Spleen (tissue), 11 donors: ENCODE data around the gene MAB21L1. TPM values are rescaled to one million over a fixed set of nuclear protein-coding genes. Genes with fewer than 3 reads are reported as not detected.

ENCODE experiments used
- DNase-seq: peaks from one replicate; pipeline ENCODE4 v3.0.0-alpha.2; 2020
- H3K27ac ChIP-seq, 8 donors: fragments of 200-600 bp; sonication (generic) in 7 of 8; 1 replicate in 4 of 8; 2 replicates in 4 of 8; pipeline versions ENCODE4 v1.5.0 to v1.8.0; 2016 to 2021; ENCODE audit warnings: inconsistent platforms in 4 of 8, mild to moderate bottlenecking in 4 of 8, moderate library complexity in 1 of 8
- H3K27me3 ChIP-seq, 7 donors: fragments of 200-600 bp; sonication (generic) in 6 of 7; replicated peaks in 1 of 7; 1 replicate in 4 of 7; 2 replicates in 3 of 7; pipeline versions ENCODE4 v1.5.0 to v1.8.0; 2016 to 2021; ENCODE audit warnings: inconsistent platforms in 3 of 7, mild to moderate bottlenecking in 1 of 7
- H3K36me3 ChIP-seq, 6 donors: fragments of 200-600 bp; sonication (generic) in 5 of 6; 1 replicate in 4 of 6; 2 replicates in 2 of 6; pipeline versions ENCODE4 v1.5.0 to v1.8.0; 2016 to 2021; ENCODE audit warnings: inconsistent platforms in 2 of 6
- H3K4me1 ChIP-seq, 6 donors: fragments of 200-600 bp; sonication (generic) in 5 of 6; 1 replicate in 3 of 6; 2 replicates in 3 of 6; pipeline versions ENCODE4 v1.5.0 to v1.8.0; 2016 to 2021; ENCODE audit warnings: inconsistent platforms in 3 of 6
- H3K4me3 ChIP-seq, 8 donors: fragments of 200-600 bp; sonication (generic) in 7 of 8; 1 replicate in 4 of 8; 2 replicates in 4 of 8; pipeline versions ENCODE4 v1.5.0 to v1.8.0; 2016 to 2021; ENCODE audit warnings: inconsistent platforms in 4 of 8, mild to moderate bottlenecking in 4 of 8, moderate library complexity in 2 of 8
- H3K9me3 ChIP-seq, 8 donors: fragments of 200-600 bp; sonication (generic) in 7 of 8; 1 replicate in 4 of 8; 2 replicates in 4 of 8; pipeline versions ENCODE4 v1.5.0 to v1.8.0; 2016 to 2021; ENCODE audit warnings: inconsistent platforms in 4 of 8
- POLR2A ChIP-seq, 3 donors: fragments of 450-650 bp; IDR thresholded peaks; one replicate each; pipeline ENCODE4 v1.5.1; 2017; ENCODE audit warnings: antibody characterized with exemption in 3 of 3, mild to moderate bottlenecking in 1 of 3
- POLR2AphosphoS5 ChIP-seq, 3 donors: sonication (generic); formaldehyde crosslinking; IDR thresholded peaks; one replicate each; pipeline ENCODE4 v1.5.1; 2017; ENCODE audit warnings: antibody characterized with exemption in 3 of 3
- WGBS, 5 donors: extraction: QIAGEN DNeasy Blood & Tissue Kit in 3 of 5; methylation state at CpG; one replicate each; pipeline versions ENCODE4 v1.1.5 to v1.1.7; 2013 to 2018; 5-methylcytosine and 5-hydroxymethylcytosine counted together
- intact Hi-C: fragments of 100-400 bp; cut with DNase I; formaldehyde crosslinking; loops from one replicate; pipeline ENCODE4 v1.15.0; 2023; ENCODE audit warnings: low total_unique reads
- polyA plus RNA-seq, 3 donors: library from polyadenylated mRNA; stranded (reverse); fragments of 200-250 nt; gene quantifications; one replicate each; pipeline ENCODE4 v1.2.1, GENCODE V29; 2013
- total RNA-seq, 7 donors: library from RNA; depleted of rRNA in 3 of 7; stranded (reverse); fragments of >200 nt in 3 of 7; fragmentation: NEBNext Ultra II Directional in 4 of 7; extraction: Animal tissue kit (Norgen Biotek cat#: 25700) in 4 of 7; gene quantifications; one replicate each; pipeline versions ENCODE4 v1.1.0 to v1.2.1, GENCODE V29; 2016 to 2021
- TF ChIP-seq, protein P1 (sequence below), 11 experiments: fragments of 200-600 bp in 7 of 11; fragments of 450-650 bp in 4 of 11; sonication (generic) in 4 of 11; IDR thresholded peaks in 8 of 11; conservative IDR thresholded peaks in 3 of 11; 1 replicate in 7 of 11; 2 replicates in 4 of 11; pipeline versions ENCODE4 v1.4.0 to v1.8.0; 2016 to 2021; ENCODE audit warnings: antibody characterized with exemption in 11 of 11, inconsistent platforms in 4 of 11, mild to moderate bottlenecking in 1 of 11
- donor health status: healthy with polysubstance abuse.
- donor health status: DM: no; HTN: no; CAD: no; lungs with moderate emphysema.
- donor health status: DM: no; HTN: no; CAD: no.
- donor health status: Bipolar disorder and iron deficiency.
- donor health status: healthy.
- donor health status: DM: no; HTN: no; CAD: no.
- donor health status: DM: yes; HTN: yes; CAD: no.

MAB21L1 gene
- total and polyA plus RNA-seq, 10 donors: 0.03 to 1.5 (median 0.50) TPM

DNA sequence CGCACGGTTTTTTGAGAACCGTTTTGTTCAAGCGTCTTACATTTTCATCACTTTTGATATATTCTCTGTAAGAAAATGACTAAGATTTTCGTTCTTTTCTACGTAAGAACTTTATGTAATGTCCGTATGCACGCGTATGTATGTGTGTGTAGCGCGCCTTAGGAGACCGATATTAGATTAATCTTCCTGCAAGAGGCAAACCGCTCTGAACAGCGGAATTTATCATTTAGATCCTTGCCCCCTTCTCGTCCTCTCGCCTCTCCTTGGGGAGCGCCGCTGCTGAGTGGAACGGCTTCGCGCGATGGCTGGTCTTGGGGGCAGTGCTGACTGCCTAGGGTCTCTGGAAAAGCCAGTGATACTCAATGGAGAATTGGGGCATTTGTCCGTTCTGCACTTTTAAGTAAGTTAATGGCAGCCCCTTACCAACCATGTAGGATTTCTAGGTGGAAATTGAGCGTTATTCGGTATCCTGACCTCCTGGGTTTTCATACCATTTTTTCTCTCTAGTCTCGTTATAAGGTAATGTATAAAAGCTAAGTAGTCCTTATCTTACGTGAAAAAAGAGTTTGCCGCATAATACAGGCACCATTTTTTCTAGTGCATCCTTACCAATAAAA is 4.7 kb downstream of the MAB21L1 start:
- no peak for TF ChIP-seq POLR2AphosphoS5 (IDR thresholded peaks at IDR 0.05)
- TF ChIP-seq POLR2A (IDR thresholded peaks at IDR 0.05): no peak
- TF ChIP-seq, protein P1, sequence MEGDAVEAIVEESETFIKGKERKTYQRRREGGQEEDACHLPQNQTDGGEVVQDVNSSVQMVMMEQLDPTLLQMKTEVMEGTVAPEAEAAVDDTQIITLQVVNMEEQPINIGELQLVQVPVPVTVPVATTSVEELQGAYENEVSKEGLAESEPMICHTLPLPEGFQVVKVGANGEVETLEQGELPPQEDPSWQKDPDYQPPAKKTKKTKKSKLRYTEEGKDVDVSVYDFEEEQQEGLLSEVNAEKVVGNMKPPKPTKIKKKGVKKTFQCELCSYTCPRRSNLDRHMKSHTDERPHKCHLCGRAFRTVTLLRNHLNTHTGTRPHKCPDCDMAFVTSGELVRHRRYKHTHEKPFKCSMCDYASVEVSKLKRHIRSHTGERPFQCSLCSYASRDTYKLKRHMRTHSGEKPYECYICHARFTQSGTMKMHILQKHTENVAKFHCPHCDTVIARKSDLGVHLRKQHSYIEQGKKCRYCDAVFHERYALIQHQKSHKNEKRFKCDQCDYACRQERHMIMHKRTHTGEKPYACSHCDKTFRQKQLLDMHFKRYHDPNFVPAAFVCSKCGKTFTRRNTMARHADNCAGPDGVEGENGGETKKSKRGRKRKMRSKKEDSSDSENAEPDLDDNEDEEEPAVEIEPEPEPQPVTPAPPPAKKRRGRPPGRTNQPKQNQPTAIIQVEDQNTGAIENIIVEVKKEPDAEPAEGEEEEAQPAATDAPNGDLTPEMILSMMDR (IDR thresholded peaks at IDR 0.05 in 8 of 11, conservative IDR thresholded peaks at IDR 0.05 in 3 of 11): no peak
- no peak for DNase-seq
- intact Hi-C loops: no loop called here

DNA sequence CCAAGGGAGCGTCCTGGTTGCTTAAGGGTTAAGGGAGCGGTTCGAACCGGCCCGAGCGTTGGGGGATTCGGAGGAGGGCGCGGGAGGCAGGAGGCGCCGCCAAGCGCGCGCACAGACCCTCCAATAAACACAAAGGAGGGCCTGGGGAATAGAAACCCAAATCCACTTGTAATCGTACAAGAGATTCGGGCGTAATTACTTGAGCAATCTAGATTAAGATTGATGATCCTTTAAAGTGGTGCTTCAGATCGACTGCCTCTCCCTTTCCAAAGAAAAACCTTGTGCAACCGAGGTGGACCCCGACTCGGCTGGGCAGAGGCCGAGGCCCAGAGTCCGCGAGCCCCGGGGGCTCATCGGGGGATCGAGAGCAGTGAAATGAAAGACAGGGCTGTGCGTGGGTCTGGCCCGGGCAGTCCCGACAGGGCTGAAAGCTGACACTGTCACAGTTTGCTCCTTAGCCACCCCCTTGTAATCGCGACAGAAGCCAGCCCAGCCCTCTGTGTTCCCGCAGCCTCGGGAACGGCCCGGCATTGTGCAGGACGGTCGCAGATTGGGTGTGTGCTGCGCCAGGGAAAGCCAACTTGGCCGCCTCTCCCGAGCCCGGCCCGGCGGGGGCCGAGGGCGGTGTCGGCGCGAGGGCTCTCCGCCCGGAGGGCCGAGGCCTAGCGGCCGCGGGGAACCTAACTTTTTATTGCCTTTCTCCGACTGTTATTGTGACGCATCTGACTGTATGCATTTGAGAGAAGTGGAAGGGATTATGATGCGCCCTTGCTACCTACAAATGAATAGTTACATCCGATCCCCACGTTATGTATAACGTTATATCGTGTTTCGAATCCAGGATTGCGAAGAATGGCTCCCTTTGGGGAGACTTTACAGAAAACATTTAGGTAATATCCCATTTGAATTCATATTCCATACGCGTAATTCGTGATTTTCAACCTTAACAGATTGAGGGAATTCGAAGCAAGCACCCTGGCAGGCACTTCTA is 5.5 kb downstream of the MAB21L1 start:
- Histone ChIP-seq H3K27me3 (peaks cover 0 to 91% (median 37%) of the 10 kb centered on the region in 7 donors), H3K27ac (peak overlapping the region; percentile 29 to 84 (median 70)), H3K9me3 (peaks cover 0 to 24% (median 0%) of the 10 kb centered on the region in 8 donors), H3K36me3 (no peaks in the 10 kb centered on the region), H3K4me3 (peak overlapping the region in 7 of 8 donors; percentile 17 to 58 (median 26)), H3K4me1 (peaks cover 0 to 32% (median 10%) of the 10 kb centered on the region in 6 donors)
- WGBS, 5 donors: 4 to 15% (median 7%) methylated on average over 61 to 68 of the region's 68 CpGs
- intact Hi-C loops: no loop called here
- TF ChIP-seq POLR2A (IDR thresholded peaks at IDR 0.05): no peak
- TF ChIP-seq, protein P1 (IDR thresholded peaks at IDR 0.05 in 8 of 11, conservative IDR thresholded peaks at IDR 0.05 in 3 of 11): peak in 1 of 11 experiments; percentile 5
- TF ChIP-seq POLR2AphosphoS5 (IDR thresholded peaks at IDR 0.05): peak in 2 of 3 donors; percentile 61 to 68
- peak; percentile 70 for DNase-seq

More for the DNA sequence above, 4.7 kb downstream of the MAB21L1 start:
- 25 to 50% (median 37%) methylated on average over 28 of the region's 28 CpGs for WGBS, 5 donors
- Histone ChIP-seq H3K4me1 (peaks cover 0 to 41% (median 18%) of the 10 kb centered on the region in 6 donors), H3K27ac (peak overlapping the region in 3 of 8 donors; percentile 74 to 84 (median 82)), H3K4me3 (no peak overlapping the region), H3K36me3 (no peaks in the 10 kb centered on the region), H3K27me3 (peaks cover 0 to 96% (median 37%) of the 10 kb centered on the region in 7 donors), H3K9me3 (peaks cover 0 to 24% (median 0%) of the 10 kb centered on the region in 8 donors)

DNA sequence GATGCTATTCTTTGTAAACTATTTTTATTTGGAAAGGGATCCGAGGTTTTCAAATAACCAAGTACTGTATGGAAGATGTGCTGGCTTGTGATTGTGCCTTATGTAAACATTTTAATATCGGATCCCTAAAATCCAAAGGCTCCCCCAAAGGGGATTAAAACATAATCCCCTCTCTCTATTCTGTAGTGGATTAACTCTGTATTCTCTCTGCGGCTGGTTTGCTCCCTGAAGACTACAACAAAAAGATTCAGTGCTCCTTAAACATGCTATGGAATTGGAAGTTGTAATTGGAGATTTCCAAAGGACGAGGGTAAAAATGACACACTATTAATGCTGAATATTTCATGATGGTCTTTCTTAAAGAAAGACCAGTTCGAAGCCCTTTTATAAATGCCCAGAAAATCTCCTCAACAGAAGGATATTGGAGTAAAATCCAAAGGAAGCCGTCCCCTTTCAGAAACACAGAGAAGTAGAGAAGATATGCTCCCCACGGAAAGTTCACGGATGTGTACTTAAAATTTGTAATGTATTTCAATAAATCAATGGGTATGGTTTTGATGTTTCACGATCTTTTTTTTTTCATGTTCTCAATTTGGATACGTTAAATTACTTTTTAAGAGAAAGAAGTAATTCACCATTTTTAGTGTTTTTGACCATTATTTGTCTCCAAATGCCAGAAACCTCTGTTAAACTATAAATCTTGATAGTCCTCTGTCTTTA is 6.5 kb downstream of the MAB21L1 start:
- H3K4me3 ChIP-seq: peak overlapping the region in 2 of 8 donors; percentile 39 to 58
- H3K27ac ChIP-seq: peak overlapping the region in 5 of 8 donors; percentile 59 to 84 (median 75)
- peaks cover 0 to 24% (median 0%) of the 10 kb centered on the region in 8 donors for H3K9me3 ChIP-seq
- peaks cover 0 to 81% (median 29%) of the 10 kb centered on the region in 7 donors for H3K27me3 ChIP-seq
- H3K4me1 ChIP-seq: peaks cover 0 to 22% (median 7%) of the 10 kb centered on the region in 6 donors
- intact Hi-C loops: no loop called here
- H3K36me3 ChIP-seq: no peaks in the 10 kb centered on the region
- WGBS, 5 donors: 44 to 60% (median 50%) methylated on average over 10 of the region's 10 CpGs
- TF ChIP-seq POLR2A (IDR thresholded peaks at IDR 0.05) (no peak), POLR2AphosphoS5 (IDR thresholded peaks at IDR 0.05) (no peak)
- TF ChIP-seq, protein P1 (IDR thresholded peaks at IDR 0.05 in 8 of 11, conservative IDR thresholded peaks at IDR 0.05 in 3 of 11): no peak
- DNase-seq: no peak
